ENCODE measurements around the gene DENND1A. TPM values are rescaled to one million over a fixed set of nuclear protein-coding genes. Genes with fewer than 3 reads are reported as not detected.

DENND1A gene
- total RNA-seq, 1 experiment from 2014 or later, result 13.0 TPM

DNA sequence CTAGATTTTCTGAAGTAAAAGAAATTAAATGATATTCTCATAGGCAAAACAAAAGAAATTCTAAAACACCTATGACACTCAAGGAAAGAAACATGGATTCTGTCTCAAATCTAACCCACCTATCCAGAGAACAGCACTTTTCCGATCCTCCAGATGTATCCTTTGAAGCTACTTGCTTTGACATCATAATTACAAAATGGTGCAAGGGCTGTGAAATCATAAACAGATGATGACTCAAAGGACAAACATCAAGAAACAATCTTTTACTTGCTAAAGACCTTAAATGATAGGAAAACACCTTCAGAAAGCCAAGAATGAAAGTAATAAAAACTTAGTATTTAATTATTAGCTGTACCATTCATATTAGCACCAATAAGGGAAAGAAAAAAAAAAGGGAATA is 202.6 kb downstream of the DENND1A start:
- intact Hi-C loops (cut with micrococcal nuclease; ENCODE audit: unreplicated experiment), result no loop called here
- Mint-ChIP-seq H3K9me3 (ENCODE audit: low read depth, unreplicated experiment) (no peaks in the 10 kb centered on the region), H3K4me3 (ENCODE audit: low read depth, unreplicated experiment) (no peak overlapping the region), H3K4me1 (ENCODE audit: low read depth, unreplicated experiment) (no peaks in the 10 kb centered on the region), H3K27me3 (ENCODE audit: unreplicated experiment) (no peaks in the 10 kb centered on the region), H3K36me3 (ENCODE audit: insufficient read depth, unreplicated experiment) (no peaks in the 10 kb centered on the region), H3K27ac (ENCODE audit: unreplicated experiment) (no peak overlapping the region)
- DNase-seq, result no peak
- no TSS peak for BruUV-seq (replicated peaks)
- TF ChIP-seq, protein P1, sequence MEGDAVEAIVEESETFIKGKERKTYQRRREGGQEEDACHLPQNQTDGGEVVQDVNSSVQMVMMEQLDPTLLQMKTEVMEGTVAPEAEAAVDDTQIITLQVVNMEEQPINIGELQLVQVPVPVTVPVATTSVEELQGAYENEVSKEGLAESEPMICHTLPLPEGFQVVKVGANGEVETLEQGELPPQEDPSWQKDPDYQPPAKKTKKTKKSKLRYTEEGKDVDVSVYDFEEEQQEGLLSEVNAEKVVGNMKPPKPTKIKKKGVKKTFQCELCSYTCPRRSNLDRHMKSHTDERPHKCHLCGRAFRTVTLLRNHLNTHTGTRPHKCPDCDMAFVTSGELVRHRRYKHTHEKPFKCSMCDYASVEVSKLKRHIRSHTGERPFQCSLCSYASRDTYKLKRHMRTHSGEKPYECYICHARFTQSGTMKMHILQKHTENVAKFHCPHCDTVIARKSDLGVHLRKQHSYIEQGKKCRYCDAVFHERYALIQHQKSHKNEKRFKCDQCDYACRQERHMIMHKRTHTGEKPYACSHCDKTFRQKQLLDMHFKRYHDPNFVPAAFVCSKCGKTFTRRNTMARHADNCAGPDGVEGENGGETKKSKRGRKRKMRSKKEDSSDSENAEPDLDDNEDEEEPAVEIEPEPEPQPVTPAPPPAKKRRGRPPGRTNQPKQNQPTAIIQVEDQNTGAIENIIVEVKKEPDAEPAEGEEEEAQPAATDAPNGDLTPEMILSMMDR (IDR thresholded peaks at IDR 0.05; ENCODE audit: unreplicated experiment), result no peak
- CTCF ChIA-PET, result no interaction called here

DNA sequence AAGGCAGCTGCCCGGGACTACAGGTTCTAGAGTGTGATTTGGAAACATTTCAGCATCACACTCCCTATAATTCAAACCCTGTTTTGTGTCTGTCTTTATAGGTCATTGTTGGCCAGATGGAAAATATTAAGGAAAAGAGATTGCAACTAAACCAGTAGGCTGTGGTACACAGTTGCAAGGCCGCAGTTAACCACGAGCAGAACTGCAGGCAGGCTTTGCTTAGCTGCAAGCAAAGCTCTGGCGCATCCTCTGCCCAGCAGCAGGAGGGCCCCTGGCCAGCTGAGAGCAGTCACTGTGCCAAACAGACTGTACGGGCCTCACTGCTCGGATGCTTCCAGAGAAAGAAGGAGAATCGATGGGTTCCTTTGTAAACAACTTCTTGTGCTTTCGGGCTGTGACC is 204.5 kb downstream of the DENND1A start:
- Mint-ChIP-seq H3K36me3 (ENCODE audit: insufficient read depth, unreplicated experiment) (no peaks in the 10 kb centered on the region), H3K4me1 (ENCODE audit: low read depth, unreplicated experiment) (no peaks in the 10 kb centered on the region), H3K27ac (ENCODE audit: unreplicated experiment) (no peak overlapping the region), H3K27me3 (ENCODE audit: unreplicated experiment) (no peaks in the 10 kb centered on the region), H3K4me3 (ENCODE audit: low read depth, unreplicated experiment) (no peak overlapping the region), H3K9me3 (ENCODE audit: low read depth, unreplicated experiment) (peaks cover 3% of the 10 kb centered on the region)
- intact Hi-C loops (cut with micrococcal nuclease; ENCODE audit: unreplicated experiment), result no loop called here
- CTCF ChIA-PET, result interaction anchor here (0.8 kb wide), 1 partner anchor 15 kb away, joined by 3 read pairs; no protein-coding TSS in a partner anchor
- BruUV-seq (replicated peaks), result no TSS peak
- TF ChIP-seq, protein P1 (IDR thresholded peaks at IDR 0.05; ENCODE audit: unreplicated experiment), result no peak
- no peak for DNase-seq

DNA sequence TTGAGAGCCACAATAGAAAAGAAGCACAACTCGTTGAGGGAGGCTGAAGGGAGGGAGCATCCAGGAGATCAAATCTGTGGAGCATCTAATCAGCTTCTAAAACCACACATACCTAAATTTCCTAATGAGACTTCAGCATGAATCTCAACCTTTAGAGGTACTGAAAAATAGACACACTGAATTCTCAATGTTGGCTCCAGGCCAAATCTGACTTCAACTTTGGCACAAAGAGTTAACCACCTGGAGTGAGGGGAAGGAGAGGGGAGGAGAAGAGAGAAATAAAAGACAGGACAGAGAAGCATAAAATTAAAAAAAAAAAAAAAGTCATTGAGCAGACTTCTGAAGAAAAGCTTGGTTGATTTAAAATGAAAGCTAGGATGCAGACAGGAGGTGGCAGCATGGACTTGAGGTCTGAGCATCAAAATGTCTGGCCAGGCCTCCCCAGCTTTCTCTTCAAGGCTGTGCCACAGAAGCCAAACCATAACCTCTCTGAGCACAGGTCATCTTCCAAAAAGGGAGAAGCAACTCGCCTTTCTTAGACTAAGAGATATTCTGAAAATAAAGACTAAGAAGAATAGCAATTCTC is 205.6 kb downstream of the DENND1A start:
- no peak overlapping the region for H3K27ac Mint-ChIP-seq (ENCODE audit: unreplicated experiment)

DNA sequence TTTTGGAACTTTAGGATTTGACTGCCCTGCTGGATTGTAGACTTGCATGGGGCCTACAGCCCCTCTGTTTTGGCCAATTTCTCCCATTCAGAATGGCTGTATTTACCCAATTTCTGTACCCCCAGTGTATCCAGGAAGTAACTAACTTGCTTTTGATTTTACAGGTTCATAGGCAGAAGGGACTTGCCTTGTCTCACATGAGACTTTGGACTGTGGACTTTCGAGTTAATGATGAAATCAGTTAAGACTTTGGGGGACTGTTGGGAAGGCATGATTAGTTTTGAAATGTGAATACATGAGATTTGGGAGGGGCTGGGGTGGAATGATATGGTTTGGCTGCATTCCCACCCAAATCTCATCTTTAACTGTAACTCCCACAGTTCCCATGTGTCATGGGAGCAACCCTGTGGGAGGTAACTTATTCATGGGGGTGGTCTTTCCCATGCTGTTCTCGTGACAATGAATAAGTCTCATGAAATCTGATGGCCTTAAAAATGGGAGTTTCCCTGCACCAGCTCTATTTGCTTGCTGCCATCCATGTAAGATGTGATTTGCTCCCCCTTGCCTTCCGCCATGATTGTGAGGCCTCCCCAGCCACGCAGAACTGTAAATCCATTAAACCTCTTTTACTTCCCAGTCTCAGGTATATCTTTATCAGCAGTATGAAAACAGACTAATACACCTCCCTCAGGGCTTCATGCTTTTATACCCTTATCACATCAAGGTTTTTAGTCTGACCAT is 206.6 kb downstream of the DENND1A start:
- TF ChIP-seq, protein P1 (IDR thresholded peaks at IDR 0.05; ENCODE audit: unreplicated experiment), result no peak
- Mint-ChIP-seq H3K4me3 (ENCODE audit: low read depth, unreplicated experiment) (no peak overlapping the region), H3K4me1 (ENCODE audit: low read depth, unreplicated experiment) (no peaks in the 10 kb centered on the region), H3K27ac (ENCODE audit: unreplicated experiment) (no peak overlapping the region), H3K36me3 (ENCODE audit: insufficient read depth, unreplicated experiment) (no peaks in the 10 kb centered on the region), H3K27me3 (ENCODE audit: unreplicated experiment) (no peaks in the 10 kb centered on the region), H3K9me3 (ENCODE audit: low read depth, unreplicated experiment) (peaks cover 3% of the 10 kb centered on the region)
- CTCF ChIA-PET, result no interaction called here
- intact Hi-C loops (cut with micrococcal nuclease; ENCODE audit: unreplicated experiment), result no loop called here
- DNase-seq, result no peak
- no TSS peak for BruUV-seq (replicated peaks)

More for the DNA sequence above, 205.6 kb downstream of the DENND1A start:
- TF ChIP-seq, protein P1 (IDR thresholded peaks at IDR 0.05; ENCODE audit: unreplicated experiment), result no peak
- Mint-ChIP-seq H3K27me3 (ENCODE audit: unreplicated experiment) (no peaks in the 10 kb centered on the region), H3K4me1 (ENCODE audit: low read depth, unreplicated experiment) (no peaks in the 10 kb centered on the region), H3K4me3 (ENCODE audit: low read depth, unreplicated experiment) (no peak overlapping the region), H3K36me3 (ENCODE audit: insufficient read depth, unreplicated experiment) (no peaks in the 10 kb centered on the region), H3K9me3 (ENCODE audit: low read depth, unreplicated experiment) (peaks cover 3% of the 10 kb centered on the region)
- BruUV-seq (replicated peaks), result no TSS peak
- CTCF ChIA-PET, result no interaction called here
- no peak for DNase-seq
- intact Hi-C loops (cut with micrococcal nuclease; ENCODE audit: unreplicated experiment), result no loop called here

Data from Calu3 (cell line).